Stomach (tissue), 4 donors: ENCODE measurements around the gene MBNL3.

Source experiments
- CTCF ChIP-seq, 7 experiments: fragments of 450-650 bp in 4 of 7; fragments of 200-600 bp in 3 of 7; sonication (generic) in 3 of 7; IDR thresholded peaks; one replicate each; pipeline ENCODE4 v1.5.1; 2016 to 2019; ENCODE audit warnings: antibody characterized with exemption in 7 of 7, control low read depth in 2 of 7, mild to moderate bottlenecking in 1 of 7
- EP300 ChIP-seq: sonication (generic); formaldehyde crosslinking; IDR thresholded peaks from one replicate; pipeline ENCODE4 v1.6.1; 2017; ENCODE audit warnings: antibody characterized with exemption
- POLR2A ChIP-seq, 4 donors: fragments of 450-650 bp; IDR thresholded peaks; one replicate each; pipeline ENCODE4 v1.6.1; 2016; ENCODE audit warnings: antibody characterized with exemption in 4 of 4, control low read depth in 2 of 4, mild to moderate bottlenecking in 1 of 4, moderate library complexity in 1 of 4
- POLR2AphosphoS5 ChIP-seq, 3 donors: sonication (generic); formaldehyde crosslinking; IDR thresholded peaks; one replicate each; pipeline ENCODE4 v1.6.1; 2016; ENCODE audit warnings: antibody characterized with exemption in 3 of 3

GRCh38 chrX:132393992-132394391 is 94.8 kb downstream of the MBNL3 start:
- TF ChIP-seq CTCF (IDR thresholded peaks at IDR 0.05) (no peak), POLR2A (IDR thresholded peaks at IDR 0.05) (no peak), EP300 (no peak), POLR2AphosphoS5 (IDR thresholded peaks at IDR 0.05) (no peak)
